Measurements from ENCODE around the gene ARHGAP24.

ARHGAP24 gene

GRCh38 chr4:85591406-85592098, 116.6 kb downstream of the ARHGAP24 start:
- no peak for DNase-seq

GRCh38 chr4:85595098-85595775, 120.3 kb downstream of the ARHGAP24 start:
- no peak for DNase-seq

- no peak for DNase-seq
These were observed 121.0 kb downstream of the ARHGAP24 start for GRCh38 chr4:85595796-85596559.

- no peak for DNase-seq
These were observed 124.0 kb downstream of the ARHGAP24 start for GRCh38 chr4:85598936-85599335.

- DNase-seq: no peak
These were observed 125.6 kb downstream of the ARHGAP24 start for GRCh38 chr4:85600501-85600900.

- no peak for DNase-seq
These were observed 128.7 kb downstream of the ARHGAP24 start for GRCh38 chr4:85603437-85604336.

- DNase-seq: no peak
These were observed 131.6 kb downstream of the ARHGAP24 start for GRCh38 chr4:85606505-85606904.

- no peak for DNase-seq
These were observed 132.7 kb downstream of the ARHGAP24 start for GRCh38 chr4:85607624-85608023.

- no peak for DNase-seq
These were observed 135.5 kb downstream of the ARHGAP24 start for GRCh38 chr4:85610450-85610849.

GRCh38 chr4:85611661-85612060, 136.7 kb downstream of the ARHGAP24 start:
- DNase-seq: no peak

GRCh38 chr4:85613901-85614300, 139.0 kb downstream of the ARHGAP24 start:
- no peak for DNase-seq

GRCh38 chr4:85615952-85616351, 141.0 kb downstream of the ARHGAP24 start:
- no peak for DNase-seq

- DNase-seq: no peak
These were observed 142.3 kb downstream of the ARHGAP24 start for GRCh38 chr4:85617202-85617601.

- DNase-seq: no peak
These were observed 158.0 kb downstream of the ARHGAP24 start for GRCh38 chr4:85632981-85633380.

- DNase-seq: no peak
These were observed 162.8 kb downstream of the ARHGAP24 start for GRCh38 chr4:85637778-85638177.

GRCh38 chr4:85639946-85640345, 165.0 kb downstream of the ARHGAP24 start:
- DNase-seq: no peak

GRCh38 chr4:85642356-85643100, 167.6 kb downstream of the ARHGAP24 start:
- no peak for DNase-seq

- DNase-seq: no peak
These were observed 169.1 kb downstream of the ARHGAP24 start for GRCh38 chr4:85644061-85644460.

GRCh38 chr4:85650908-85651307, 176.0 kb downstream of the ARHGAP24 start:
- no peak for DNase-seq

- no peak for DNase-seq
These were observed 182.0 kb downstream of the ARHGAP24 start for GRCh38 chr4:85656759-85657505.

GRCh38 chr4:85658766-85659439, 184.0 kb downstream of the ARHGAP24 start:
- no peak for DNase-seq

Measured in stimulated activated CD4-positive, alpha-beta T cell treated with anti-CD3 and anti-CD28 coated beads, Interleukin-2, amount 100 ng/mL, for 48 hours (primary cell).